ENCODE data around the gene ASCL5.

ASCL5 gene

DNA sequence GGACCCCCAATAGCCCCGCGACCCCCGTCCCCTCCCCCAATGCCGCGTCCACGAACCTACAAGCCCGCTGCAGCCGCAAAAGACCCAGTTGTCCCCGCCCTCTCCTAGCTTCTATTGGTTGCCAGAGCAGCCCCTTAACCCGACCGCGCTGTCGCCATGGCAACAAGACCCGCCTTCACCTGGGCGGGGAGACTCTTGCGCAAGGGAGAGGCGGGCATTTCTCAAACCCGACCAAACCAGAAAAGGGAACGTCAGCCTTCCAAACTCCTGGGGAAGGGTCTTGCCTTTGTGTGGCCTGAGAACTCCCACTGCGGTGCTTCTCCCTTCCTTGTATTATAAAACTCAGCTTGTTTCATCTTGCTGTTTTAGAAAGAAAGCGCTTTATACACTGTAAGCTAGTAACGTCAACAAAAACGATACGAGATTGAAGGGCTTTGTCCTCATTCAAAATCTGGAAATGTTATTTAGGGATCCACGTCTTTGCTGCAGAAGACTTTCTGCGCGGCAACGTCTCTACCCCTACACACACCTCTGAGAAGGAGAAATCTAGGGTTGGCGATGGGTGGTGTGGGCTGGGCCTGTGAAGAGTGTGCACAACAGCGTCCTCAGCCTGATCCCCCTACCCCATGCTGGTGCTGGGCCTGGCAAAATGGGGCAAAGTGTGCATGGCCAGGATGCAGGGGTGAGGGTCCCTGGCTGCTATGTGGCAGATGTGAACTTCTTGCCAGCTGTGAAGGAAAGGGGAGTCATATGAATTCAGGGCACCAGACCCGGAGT, 27.6 kb upstream of the ASCL5 start, which contains the start of gene TMEM9:
Gene TMEM9, minus strand, starts transcription at position 86 of the 777 bp plus-strand sequence. CDS start 551 bp downstream, outside the sequence.
- Histone ChIP-seq H3K79me2 (ENCODE audit: control insufficient read depth, low read length) (peaks cover 4% of the 10 kb centered on the region), H3K4me2 (ENCODE audit: low read length) (peak within 1 kb of the TSS; percentile 87), H4K20me1 (ENCODE audit: control insufficient read depth, insufficient read depth, low read depth, low read length) (no peaks in the 10 kb centered on the region), H3K36me3 (ENCODE audit: control insufficient read depth, low read length) (peaks cover 14% of the 10 kb centered on the region), H3K27me3 (ENCODE audit: control insufficient read depth, low read length) (peaks cover 14% of the 10 kb centered on the region), H3K4me3 (ENCODE audit: low read length) (peak within 1 kb of the TSS; percentile 89), H3K27ac (ENCODE audit: low read depth, low read length) (no peak within 1 kb of the TSS), H3K9me2 (replicated peaks; ENCODE audit: control insufficient read depth, low read length) (no peaks in the 10 kb centered on the region), H3K9me3 (ENCODE audit: control insufficient read depth, insufficient read depth, low read length) (no peaks in the 10 kb centered on the region), H3K4me1 (ENCODE audit: control insufficient read depth, low read length) (peaks cover 14% of the 10 kb centered on the region), H3F3A (ENCODE audit: control insufficient read depth, insufficient read depth) (no peaks in the 10 kb centered on the region)
- TF ChIP-seq EZH2phosphoT487 (IDR thresholded peaks at IDR 0.05; ENCODE audit: borderline replicate concordance, low read length) = no peak
- TF ChIP-seq, protein P1, sequence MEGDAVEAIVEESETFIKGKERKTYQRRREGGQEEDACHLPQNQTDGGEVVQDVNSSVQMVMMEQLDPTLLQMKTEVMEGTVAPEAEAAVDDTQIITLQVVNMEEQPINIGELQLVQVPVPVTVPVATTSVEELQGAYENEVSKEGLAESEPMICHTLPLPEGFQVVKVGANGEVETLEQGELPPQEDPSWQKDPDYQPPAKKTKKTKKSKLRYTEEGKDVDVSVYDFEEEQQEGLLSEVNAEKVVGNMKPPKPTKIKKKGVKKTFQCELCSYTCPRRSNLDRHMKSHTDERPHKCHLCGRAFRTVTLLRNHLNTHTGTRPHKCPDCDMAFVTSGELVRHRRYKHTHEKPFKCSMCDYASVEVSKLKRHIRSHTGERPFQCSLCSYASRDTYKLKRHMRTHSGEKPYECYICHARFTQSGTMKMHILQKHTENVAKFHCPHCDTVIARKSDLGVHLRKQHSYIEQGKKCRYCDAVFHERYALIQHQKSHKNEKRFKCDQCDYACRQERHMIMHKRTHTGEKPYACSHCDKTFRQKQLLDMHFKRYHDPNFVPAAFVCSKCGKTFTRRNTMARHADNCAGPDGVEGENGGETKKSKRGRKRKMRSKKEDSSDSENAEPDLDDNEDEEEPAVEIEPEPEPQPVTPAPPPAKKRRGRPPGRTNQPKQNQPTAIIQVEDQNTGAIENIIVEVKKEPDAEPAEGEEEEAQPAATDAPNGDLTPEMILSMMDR (IDR thresholded peaks at IDR 0.05; ENCODE audit: low read depth, low read length, poor library complexity, severe bottlenecking) = no peak

DNA sequence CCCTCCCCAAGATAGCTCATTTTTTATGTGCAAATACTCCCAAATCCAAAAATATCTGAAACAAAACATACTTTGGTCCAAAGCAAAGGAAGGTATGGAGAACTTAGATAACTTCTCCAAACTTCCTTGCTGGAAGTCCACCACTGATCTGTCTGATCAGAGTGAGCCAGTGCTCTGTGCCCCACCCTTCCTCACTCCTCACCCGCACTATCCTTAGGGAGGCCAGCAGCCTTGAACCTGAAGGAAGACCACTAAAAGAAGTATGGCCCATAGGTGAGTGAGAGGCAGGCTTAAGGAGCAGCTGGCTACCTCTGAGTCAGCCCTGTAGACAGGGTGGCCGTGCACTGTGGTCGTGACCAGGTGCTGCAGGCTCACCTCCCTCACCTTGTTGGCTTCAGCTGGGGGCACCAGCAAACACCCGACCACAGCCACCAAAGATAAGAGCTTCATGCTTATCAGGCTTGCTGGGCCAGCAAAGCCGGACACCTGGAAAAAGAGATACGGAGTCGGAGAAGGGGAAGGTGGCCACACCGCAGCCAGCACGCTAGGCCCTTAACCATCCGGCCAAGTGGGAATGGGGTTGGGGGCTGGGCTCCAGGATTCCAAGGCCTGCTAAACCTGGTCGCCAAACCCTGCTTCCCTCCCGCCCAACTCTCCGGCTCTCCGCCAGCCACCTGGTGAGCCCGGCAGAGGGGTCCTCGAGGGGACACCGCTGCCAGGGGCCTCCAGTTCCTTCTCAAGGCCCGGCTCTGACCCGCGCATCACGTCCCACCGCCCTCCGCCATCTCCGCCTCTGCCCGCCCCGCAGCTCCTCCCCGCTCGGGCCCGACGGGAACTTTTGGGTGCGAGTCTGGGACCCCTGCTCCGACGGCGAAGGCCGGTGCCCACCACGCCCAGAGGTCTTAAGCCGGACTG, 26.7 kb upstream of the ASCL5 start:
- Histone ChIP-seq H3K9me3 (ENCODE audit: control insufficient read depth, insufficient read depth, low read length) (no peaks in the 10 kb centered on the region), H3K4me3 (ENCODE audit: low read length) (peak overlapping the region; percentile 89), H3K4me2 (ENCODE audit: low read length) (peak overlapping the region; percentile 87), H3K79me2 (ENCODE audit: control insufficient read depth, low read length) (peaks cover 4% of the 10 kb centered on the region), H3K9me2 (replicated peaks; ENCODE audit: control insufficient read depth, low read length) (no peaks in the 10 kb centered on the region), H3K36me3 (ENCODE audit: control insufficient read depth, low read length) (peaks cover 15% of the 10 kb centered on the region), H3K27ac (ENCODE audit: low read depth, low read length) (no peak overlapping the region), H3K27me3 (ENCODE audit: control insufficient read depth, low read length) (peaks cover 10% of the 10 kb centered on the region), H3F3A (ENCODE audit: control insufficient read depth, insufficient read depth) (no peaks in the 10 kb centered on the region), H3K4me1 (ENCODE audit: control insufficient read depth, low read length) (peaks cover 14% of the 10 kb centered on the region), H4K20me1 (ENCODE audit: control insufficient read depth, insufficient read depth, low read depth, low read length) (0 out of 2 replicates have a peak, but pooled peaks cover 3% of the 10 kb centered on the region)
- TF ChIP-seq EZH2phosphoT487 (IDR thresholded peaks at IDR 0.05; ENCODE audit: borderline replicate concordance, low read length) = no peak
- TF ChIP-seq, protein P1 (IDR thresholded peaks at IDR 0.05; ENCODE audit: low read depth, low read length, poor library complexity, severe bottlenecking) = no peak

DNA sequence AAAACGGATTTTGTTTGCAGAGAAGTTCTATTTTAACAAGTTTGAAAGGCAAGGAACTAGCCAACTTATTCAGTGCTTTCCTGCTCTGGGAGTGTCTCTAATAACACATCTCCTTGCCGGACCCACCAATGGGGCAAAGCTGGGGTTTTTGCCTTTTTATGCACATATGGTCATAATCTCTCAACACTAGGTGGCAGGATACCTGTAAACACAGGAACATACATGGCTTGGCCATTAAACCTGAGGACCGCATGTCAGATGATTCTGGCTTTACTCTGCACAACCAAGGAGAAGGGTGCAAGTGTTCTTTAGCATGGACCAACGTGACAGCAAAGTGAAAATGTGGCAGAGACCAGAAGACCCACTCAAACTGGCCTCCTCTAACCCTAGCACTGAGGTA, 22.4 kb upstream of the ASCL5 start:
- TF ChIP-seq EZH2phosphoT487 (IDR thresholded peaks at IDR 0.05; ENCODE audit: borderline replicate concordance, low read length) = no peak
- TF ChIP-seq, protein P1 (IDR thresholded peaks at IDR 0.05; ENCODE audit: low read depth, low read length, poor library complexity, severe bottlenecking) = peak; percentile 69
- H3K9me2 ChIP-seq (replicated peaks; ENCODE audit: control insufficient read depth, low read length) = no peaks in the 10 kb centered on the region
- peaks cover 4% of the 10 kb centered on the region for H3K79me2 ChIP-seq (ENCODE audit: control insufficient read depth, low read length)
- 0 out of 2 replicates have a peak, but pooled peaks cover 3% of the 10 kb centered on the region for H4K20me1 ChIP-seq (ENCODE audit: control insufficient read depth, insufficient read depth, low read depth, low read length)
- H3K27ac ChIP-seq (ENCODE audit: low read depth, low read length) = no peak overlapping the region
- H3F3A ChIP-seq (ENCODE audit: control insufficient read depth, insufficient read depth) = no peaks in the 10 kb centered on the region
- peaks cover 18% of the 10 kb centered on the region for H3K36me3 ChIP-seq (ENCODE audit: control insufficient read depth, low read length)
- H3K27me3 ChIP-seq (ENCODE audit: control insufficient read depth, low read length) = no peaks in the 10 kb centered on the region
- peaks cover 9% of the 10 kb centered on the region for H3K4me1 ChIP-seq (ENCODE audit: control insufficient read depth, low read length)
- H3K9me3 ChIP-seq (ENCODE audit: control insufficient read depth, insufficient read depth, low read length) = no peaks in the 10 kb centered on the region
- no peak overlapping the region for H3K4me2 ChIP-seq (ENCODE audit: low read length)
- no peak overlapping the region for H3K4me3 ChIP-seq (ENCODE audit: low read length)
